Central memory CD8-positive, alpha-beta T cell (primary cell): ENCODE data around the gene IQSEC3.
A peak's percentile ranks its signal among the peaks of the same experiment; 100 is the strongest.
"Not testable (repeated sequence)": the region's sequence is repeated elsewhere in the genome, so short reads cannot be mapped to it uniquely, and the experiment has no call there.

Experiments used
- ATAC-seq: fragments of 150-1000 bp; cut with Tn5 transposase; replicated peaks from 2 replicates; pipeline ENCODE4 v1.10.0; 2022; ENCODE audit warnings: mild to moderate bottlenecking, moderate FRiP score, moderate number of reproducible peaks; ENCODE audit not compliant: poor library complexity, severe bottlenecking; ENCODE audit errors: extremely low read depth
- DNase-seq, 2 donors: peaks; one replicate each; pipeline ENCODE4 v3.0.0; 2021; ENCODE audit warnings: low spot score in 2 of 2
- H3K27ac Mint-ChIP-seq: one replicate; pipeline ENCODE4 v1.8.0; 2022; ENCODE audit warnings: low read depth, mild to moderate bottlenecking, moderate library complexity, mixed read lengths
- H3K27me3 Mint-ChIP-seq: one replicate; pipeline ENCODE4 v1.8.0; 2022; ENCODE audit warnings: mixed read lengths
- H3K36me3 Mint-ChIP-seq: one replicate; pipeline ENCODE4 v1.8.0; 2022; ENCODE audit warnings: mild to moderate bottlenecking, moderate library complexity, mixed read lengths; ENCODE audit not compliant: insufficient read depth
- H3K4me1 Mint-ChIP-seq: one replicate; pipeline ENCODE4 v1.8.0; 2022; ENCODE audit warnings: mixed read lengths
- H3K4me3 Mint-ChIP-seq: one replicate; pipeline ENCODE4 v1.8.0; 2022; ENCODE audit warnings: mild to moderate bottlenecking, moderate library complexity, mixed read lengths
- H3K9me3 Mint-ChIP-seq: one replicate; pipeline ENCODE4 v1.8.0; 2022; ENCODE audit warnings: mixed read lengths

Gene IQSEC3

GRCh38 chr12:56683-57346, 9.8 kb upstream of the IQSEC3 start:
- DNase-seq, result no peak
- H3K36me3 Mint-ChIP-seq, result no peaks in the 10 kb centered on the region
- H3K27me3 Mint-ChIP-seq, result peaks cover 95% of the 10 kb centered on the region
- H3K4me1 Mint-ChIP-seq, result no peaks in the 10 kb centered on the region
- ATAC-seq, result no peak
- H3K27ac Mint-ChIP-seq, result no peak overlapping the region
- H3K4me3 Mint-ChIP-seq, result no peak overlapping the region
- H3K9me3 Mint-ChIP-seq, result peaks cover 22% of the 10 kb centered on the region

- Mint-ChIP-seq H3K36me3 (no peaks in the 10 kb centered on the region), H3K27ac (no peak overlapping the region), H3K4me3 (no peak overlapping the region), H3K4me1 (no peaks in the 10 kb centered on the region), H3K27me3 (peaks cover 95% of the 10 kb centered on the region), H3K9me3 (peaks cover 23% of the 10 kb centered on the region)
- DNase-seq, result no peak
- ATAC-seq, result no peak
These were observed 9.0 kb upstream of the IQSEC3 start for GRCh38 chr12:57539-57938.

- DNase-seq (no peak), ATAC-seq (no peak)
- H3K27ac Mint-ChIP-seq, result no peak overlapping the region
- no peaks in the 10 kb centered on the region for H3K4me1 Mint-ChIP-seq
- H3K36me3 Mint-ChIP-seq, result no peaks in the 10 kb centered on the region
- H3K27me3 Mint-ChIP-seq, result peaks cover 84% of the 10 kb centered on the region
- H3K9me3 Mint-ChIP-seq, result peaks cover 23% of the 10 kb centered on the region
- no peak overlapping the region for H3K4me3 Mint-ChIP-seq
These were observed 7.7 kb upstream of the IQSEC3 start for GRCh38 chr12:58832-59231.

- H3K36me3 Mint-ChIP-seq, DNase-seq, H3K4me1 Mint-ChIP-seq, ATAC-seq, H3K4me3 Mint-ChIP-seq, H3K27ac Mint-ChIP-seq: not testable (repeated sequence)
- H3K9me3 Mint-ChIP-seq, result peaks cover 23% of the 10 kb centered on the region
- peaks cover 63% of the 10 kb centered on the region for H3K27me3 Mint-ChIP-seq
These were observed 4.7 kb upstream of the IQSEC3 start for GRCh38 chr12:61845-62244.

GRCh38 chr12:65491-66063, 990 bp upstream of the IQSEC3 start:
- H3K27me3 Mint-ChIP-seq, result peaks cover 42% of the 10 kb centered on the region
- not testable (repeated sequence) for H3K4me3 Mint-ChIP-seq, H3K4me1 Mint-ChIP-seq, DNase-seq, H3K27ac Mint-ChIP-seq, ATAC-seq, H3K36me3 Mint-ChIP-seq, H3K9me3 Mint-ChIP-seq

DNA sequence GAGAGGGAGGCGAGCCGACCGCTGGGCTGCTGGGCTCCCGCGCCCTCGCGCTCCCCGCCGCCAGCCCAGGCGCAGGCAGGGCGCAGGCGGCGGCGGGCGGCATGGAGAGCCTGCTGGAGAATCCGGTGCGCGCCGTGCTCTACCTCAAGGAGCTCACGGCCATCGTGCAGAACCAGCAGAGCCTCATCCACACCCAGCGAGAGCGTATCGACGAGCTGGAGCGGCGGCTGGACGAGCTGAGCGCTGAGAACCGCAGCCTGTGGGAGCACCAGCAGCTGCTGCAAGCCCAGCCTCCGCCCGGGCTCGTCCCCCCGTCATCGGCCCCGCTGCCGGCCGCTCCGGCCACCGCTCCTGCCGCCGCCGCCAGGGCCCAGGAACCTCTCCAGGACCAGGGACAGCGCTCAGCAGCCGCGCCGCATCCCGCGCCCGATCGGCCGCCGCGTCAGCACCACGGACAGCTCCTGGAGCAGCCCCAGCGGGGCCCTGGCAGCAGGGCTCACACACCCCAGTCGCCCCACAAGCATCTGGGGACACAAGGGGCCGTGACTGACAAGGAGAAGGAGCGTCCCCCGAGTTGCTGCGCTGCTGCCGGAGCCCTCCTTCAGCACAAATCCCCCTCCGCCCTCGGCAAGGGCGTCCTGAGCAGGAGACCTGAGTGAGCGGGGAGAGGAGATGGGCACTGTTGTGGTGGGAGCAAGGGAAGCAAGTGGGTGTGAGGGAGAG, 376 bp downstream of the IQSEC3 start:
- not testable (repeated sequence) for H3K36me3 Mint-ChIP-seq, H3K4me3 Mint-ChIP-seq, H3K4me1 Mint-ChIP-seq, H3K9me3 Mint-ChIP-seq, DNase-seq, H3K27ac Mint-ChIP-seq
- peak; percentile 62 for ATAC-seq
- H3K27me3 Mint-ChIP-seq, result peaks cover 42% of the 10 kb centered on the region

DNA sequence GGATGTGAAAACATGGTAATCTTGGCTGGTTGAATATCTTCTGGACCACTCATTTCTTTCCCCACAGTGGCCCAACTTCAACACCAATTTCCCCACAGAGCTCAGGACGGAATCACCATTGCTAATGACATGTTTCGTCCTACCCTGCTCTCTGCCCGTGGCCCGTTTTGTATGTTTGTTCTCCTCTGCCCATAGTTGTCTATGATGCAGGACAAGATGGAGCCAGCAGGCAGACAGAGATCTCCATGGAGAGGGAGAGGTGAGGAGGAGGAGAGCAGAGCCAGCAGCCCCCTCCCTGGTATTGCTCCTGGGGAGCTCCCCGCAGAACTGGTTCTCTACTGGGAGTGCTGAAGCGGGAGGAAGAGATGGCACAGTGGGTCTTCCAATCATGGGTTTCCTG, 3.1 kb downstream of the IQSEC3 start:
- H3K9me3 Mint-ChIP-seq, DNase-seq, H3K27ac Mint-ChIP-seq, H3K4me3 Mint-ChIP-seq, ATAC-seq, H3K36me3 Mint-ChIP-seq, H3K4me1 Mint-ChIP-seq: not testable (repeated sequence)
- peaks cover 45% of the 10 kb centered on the region for H3K27me3 Mint-ChIP-seq

- ATAC-seq, H3K4me1 Mint-ChIP-seq, H3K36me3 Mint-ChIP-seq, H3K27ac Mint-ChIP-seq, DNase-seq, H3K4me3 Mint-ChIP-seq, H3K9me3 Mint-ChIP-seq: not testable (repeated sequence)
- peaks cover 46% of the 10 kb centered on the region for H3K27me3 Mint-ChIP-seq
These were observed 4.0 kb downstream of the IQSEC3 start for GRCh38 chr12:70541-70940.

DNA sequence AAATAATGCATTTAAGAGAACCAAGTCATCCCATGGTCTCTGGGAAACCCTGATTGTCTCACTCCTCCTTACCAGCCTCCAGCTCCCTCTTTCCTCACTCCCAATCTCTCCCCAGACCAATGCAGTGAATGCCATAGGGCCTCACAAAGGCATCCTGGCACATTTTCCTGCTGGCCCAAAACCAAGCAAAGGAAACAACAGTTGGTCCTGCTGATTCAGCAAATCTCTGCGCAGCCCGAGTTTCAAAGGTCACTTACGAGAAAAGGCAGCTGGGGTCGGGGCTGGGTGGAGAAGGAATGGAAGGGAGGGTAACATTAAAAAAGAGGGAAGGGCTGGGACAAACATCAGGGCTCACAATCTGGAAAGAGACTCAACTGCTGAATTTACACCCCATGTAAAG, 5.5 kb downstream of the IQSEC3 start:
- peaks cover 59% of the 10 kb centered on the region for H3K27me3 Mint-ChIP-seq
- H3K4me3 Mint-ChIP-seq, ATAC-seq, H3K27ac Mint-ChIP-seq, H3K36me3 Mint-ChIP-seq, H3K4me1 Mint-ChIP-seq, H3K9me3 Mint-ChIP-seq, DNase-seq: not testable (repeated sequence)

- DNase-seq, ATAC-seq, H3K9me3 Mint-ChIP-seq, H3K36me3 Mint-ChIP-seq, H3K4me1 Mint-ChIP-seq, H3K4me3 Mint-ChIP-seq, H3K27ac Mint-ChIP-seq: not testable (repeated sequence)
- H3K27me3 Mint-ChIP-seq, result peaks cover 65% of the 10 kb centered on the region
These were observed 8.0 kb downstream of the IQSEC3 start for GRCh38 chr12:74420-75190.

GRCh38 chr12:75541-75940, 9.0 kb downstream of the IQSEC3 start:
- H3K4me3 Mint-ChIP-seq, H3K36me3 Mint-ChIP-seq, H3K27ac Mint-ChIP-seq, ATAC-seq, DNase-seq, H3K4me1 Mint-ChIP-seq, H3K9me3 Mint-ChIP-seq: not testable (repeated sequence)
- H3K27me3 Mint-ChIP-seq, result peaks cover 65% of the 10 kb centered on the region

GRCh38 chr12:76102-76501, 9.5 kb downstream of the IQSEC3 start:
- not testable (repeated sequence) for H3K27ac Mint-ChIP-seq, H3K4me1 Mint-ChIP-seq, H3K4me3 Mint-ChIP-seq, DNase-seq, H3K36me3 Mint-ChIP-seq, ATAC-seq, H3K9me3 Mint-ChIP-seq
- H3K27me3 Mint-ChIP-seq, result peaks cover 65% of the 10 kb centered on the region
